Measurements from ENCODE around the gene LRRTM4. TPM values are rescaled to one million over a fixed set of nuclear protein-coding genes. Genes with fewer than 3 reads are reported as not detected.

Gene LRRTM4
- total RNA-seq, 1 donor = 0.18 TPM

GRCh38 chr2:77007686-77008085 lies 514.5 kb downstream of the LRRTM4 start:
- TF ChIP-seq, protein P1, sequence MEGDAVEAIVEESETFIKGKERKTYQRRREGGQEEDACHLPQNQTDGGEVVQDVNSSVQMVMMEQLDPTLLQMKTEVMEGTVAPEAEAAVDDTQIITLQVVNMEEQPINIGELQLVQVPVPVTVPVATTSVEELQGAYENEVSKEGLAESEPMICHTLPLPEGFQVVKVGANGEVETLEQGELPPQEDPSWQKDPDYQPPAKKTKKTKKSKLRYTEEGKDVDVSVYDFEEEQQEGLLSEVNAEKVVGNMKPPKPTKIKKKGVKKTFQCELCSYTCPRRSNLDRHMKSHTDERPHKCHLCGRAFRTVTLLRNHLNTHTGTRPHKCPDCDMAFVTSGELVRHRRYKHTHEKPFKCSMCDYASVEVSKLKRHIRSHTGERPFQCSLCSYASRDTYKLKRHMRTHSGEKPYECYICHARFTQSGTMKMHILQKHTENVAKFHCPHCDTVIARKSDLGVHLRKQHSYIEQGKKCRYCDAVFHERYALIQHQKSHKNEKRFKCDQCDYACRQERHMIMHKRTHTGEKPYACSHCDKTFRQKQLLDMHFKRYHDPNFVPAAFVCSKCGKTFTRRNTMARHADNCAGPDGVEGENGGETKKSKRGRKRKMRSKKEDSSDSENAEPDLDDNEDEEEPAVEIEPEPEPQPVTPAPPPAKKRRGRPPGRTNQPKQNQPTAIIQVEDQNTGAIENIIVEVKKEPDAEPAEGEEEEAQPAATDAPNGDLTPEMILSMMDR (IDR thresholded peaks at IDR 0.05; ENCODE audit: insufficient read depth, low read length) = no peak
- DNase-seq (ENCODE audit: low read depth) = no peak
- no peak overlapping the region for H3K4me3 ChIP-seq (ENCODE audit: low read depth, low read length)

DNA sequence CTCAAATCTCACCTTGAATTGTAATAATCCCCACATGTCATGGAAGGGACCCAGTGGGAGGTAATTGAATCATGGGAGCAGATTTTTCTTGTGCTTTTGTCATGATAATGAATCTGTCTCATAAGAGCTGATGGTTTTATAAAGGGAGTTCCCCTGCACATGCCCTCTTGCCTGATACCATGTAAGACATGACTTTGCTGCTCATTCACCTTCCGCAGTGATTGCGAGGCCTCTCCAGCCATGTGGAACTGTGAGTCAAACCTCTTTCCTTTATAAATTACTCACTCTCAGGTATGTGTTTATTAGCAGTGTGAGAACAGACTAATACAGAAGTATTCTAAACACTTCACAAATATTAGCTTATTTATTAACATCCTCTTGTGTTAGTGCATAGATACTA lies 516.7 kb downstream of the LRRTM4 start:
- TF ChIP-seq, protein P1 (IDR thresholded peaks at IDR 0.05; ENCODE audit: insufficient read depth, low read length) = no peak
- no peak for DNase-seq (ENCODE audit: low read depth)
- H3K4me3 ChIP-seq (ENCODE audit: low read depth, low read length) = no peak overlapping the region

DNA sequence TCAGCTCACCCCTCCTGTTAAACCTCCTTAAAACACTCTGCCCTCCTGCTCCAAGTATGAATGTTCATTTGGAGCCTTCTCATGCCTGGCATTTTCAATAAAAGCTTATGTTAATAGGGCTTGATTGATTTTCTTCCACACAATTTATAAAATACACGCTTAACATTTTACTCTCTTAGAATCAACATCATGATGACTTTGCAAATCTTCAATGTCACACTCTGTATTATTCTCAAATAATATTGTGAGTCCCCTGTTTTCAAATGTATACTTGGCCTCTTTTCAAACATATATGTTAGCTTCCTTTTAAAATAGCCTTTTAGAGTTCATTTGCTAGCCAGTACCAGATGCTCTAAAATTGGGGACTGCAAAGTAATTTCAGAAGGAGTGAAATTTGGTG lies 520.3 kb downstream of the LRRTM4 start:
- DNase-seq (ENCODE audit: low read depth) = no peak
- TF ChIP-seq, protein P1 (IDR thresholded peaks at IDR 0.05; ENCODE audit: insufficient read depth, low read length) = no peak
- H3K4me3 ChIP-seq (ENCODE audit: low read depth, low read length) = no peak overlapping the region

GRCh38 chr2:76998704-76999103 lies 523.5 kb downstream of the LRRTM4 start:
- TF ChIP-seq, protein P1 (IDR thresholded peaks at IDR 0.05; ENCODE audit: insufficient read depth, low read length) = no peak
- DNase-seq (ENCODE audit: low read depth) = no peak
- H3K4me3 ChIP-seq (ENCODE audit: low read depth, low read length) = no peak overlapping the region

GRCh38 chr2:76998152-76998551 lies 524.0 kb downstream of the LRRTM4 start:
- DNase-seq (ENCODE audit: low read depth) = no peak
- H3K4me3 ChIP-seq (ENCODE audit: low read depth, low read length) = no peak overlapping the region
- TF ChIP-seq, protein P1 (IDR thresholded peaks at IDR 0.05; ENCODE audit: insufficient read depth, low read length) = no peak

DNA sequence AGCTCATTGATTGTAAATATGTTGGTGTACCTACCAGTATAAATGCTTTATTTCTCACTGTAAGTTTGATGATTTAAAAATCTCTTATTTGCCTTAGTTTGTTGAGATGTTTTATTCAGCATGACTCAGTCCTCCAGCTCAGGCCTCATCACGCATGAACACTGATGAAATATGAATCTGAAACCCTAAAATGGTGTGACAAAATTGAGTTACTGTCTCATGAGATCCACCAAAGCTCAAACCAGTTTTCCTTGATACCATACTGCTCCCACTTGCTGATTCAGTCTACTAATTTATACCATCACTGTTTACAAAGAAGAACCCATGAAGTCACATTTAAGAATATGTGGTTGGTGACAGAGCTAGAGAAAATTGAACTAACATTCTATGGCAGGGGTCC lies 524.9 kb downstream of the LRRTM4 start:
- H3K4me3 ChIP-seq (ENCODE audit: low read depth, low read length) = no peak overlapping the region
- DNase-seq (ENCODE audit: low read depth) = no peak
- TF ChIP-seq, protein P1 (IDR thresholded peaks at IDR 0.05; ENCODE audit: insufficient read depth, low read length) = no peak

- no peak overlapping the region for H3K4me3 ChIP-seq (ENCODE audit: low read depth, low read length)
- TF ChIP-seq, protein P1 (IDR thresholded peaks at IDR 0.05; ENCODE audit: insufficient read depth, low read length) = no peak
- DNase-seq (ENCODE audit: low read depth) = no peak
Measured at GRCh38 chr2:76985387-76986136, 536.6 kb downstream of the LRRTM4 start.

Measured in fibroblast of the aortic adventitia (primary cell).